H1 (cell line): Measurements from ENCODE around the gene ANKRD12. TPM values are rescaled to one million over a fixed set of nuclear protein-coding genes. Genes with fewer than 3 reads are reported as not detected.

ENCODE experiments used
- CTCF ChIA-PET: fragments of 300-600 bp; sonication (Branson Sonifier 250); formaldehyde crosslinking; loops from one replicate; lab custom pipeline; 2021; ENCODE audit not compliant: partially characterized antibody; lab: Charles Lee
- POLR2A ChIA-PET: fragments of 300-600 bp; sonication (Branson Sonifier 250); formaldehyde crosslinking; loops from one replicate; lab custom pipeline; 2021; ENCODE audit warnings: inconsistent platforms; ENCODE audit not compliant: partially characterized antibody; lab: Charles Lee
- DNase-seq, 2 experiments: peaks; one replicate each; pipeline versions ENCODE4 v3.0.0 to v3.0.0-alpha.2; 2010 to 2022; ENCODE audit warnings: low spot score in 2 of 2, low read depth in 1 of 2, mixed read lengths in 1 of 2
- FAIRE-seq: peaks from 2 replicates; lab custom pipeline; 2011; peaks lifted over from hg19 to GRCh38; lab: Jason Lieb, UNC
- H2AFZ ChIP-seq: 2 replicates; pipeline ENCODE4 v1.8.1; 2012; ENCODE audit warnings: low read length, inconsistent platforms
- H2AK5ac ChIP-seq: 2 replicates; pipeline ENCODE4 v1.6.1; 2013; ENCODE audit warnings: low read depth, low read length
- H2BK120ac ChIP-seq: replicated peaks from 2 replicates; pipeline ENCODE3; 2013; ENCODE audit warnings: low read depth, low read length, inconsistent platforms
- H2BK12ac ChIP-seq: 2 replicates; pipeline ENCODE4 v1.6.1; 2013; ENCODE audit warnings: low read depth, low read length
- H2BK15ac ChIP-seq: 2 replicates; pipeline ENCODE4 v1.6.1; 2013; ENCODE audit warnings: low read length
- H2BK20ac ChIP-seq: 2 replicates; pipeline ENCODE4 v1.6.1; 2013; ENCODE audit warnings: low read length
- H2BK5ac ChIP-seq: 2 replicates; pipeline ENCODE4 v1.6.1; 2013; ENCODE audit warnings: low read depth, low read length
- H3K14ac ChIP-seq: 2 replicates; pipeline ENCODE4 v1.6.1; 2013; ENCODE audit warnings: inconsistent platforms; ENCODE audit not compliant: insufficient read length
- H3K18ac ChIP-seq: 2 replicates; pipeline ENCODE4 v1.6.1; 2013; ENCODE audit warnings: low read length; ENCODE audit errors: extremely low read depth
- H3K23ac ChIP-seq: 2 replicates; pipeline ENCODE4 v1.6.1; 2013; ENCODE audit warnings: inconsistent platforms; ENCODE audit not compliant: insufficient read length
- H3K23me2 ChIP-seq: 2 replicates; pipeline ENCODE4 v1.6.1; 2013; ENCODE audit warnings: low read depth, low read length
- H3K27ac ChIP-seq: 2 replicates; pipeline ENCODE4 v1.6.1; 2011; ENCODE audit warnings: low read depth, low read length, inconsistent platforms
- H3K27me3 ChIP-seq, 4 experiments: replicated peaks in 1 of 4; 1 replicate in 1 of 4; 2 replicates in 3 of 4; pipeline versions ENCODE4 v1.6.1 to v1.8.1; 2011 to 2013; ENCODE audit warnings: low read length in 3 of 4, mild to moderate bottlenecking in 3 of 4, inconsistent platforms in 2 of 4, mixed read lengths in 2 of 4, moderate library complexity in 1 of 4; ENCODE audit not compliant: control insufficient read depth in 3 of 4, insufficient read depth in 3 of 4; ENCODE audit errors: extremely low read depth in 1 of 4
- H3K36me3 ChIP-seq, 4 experiments: 2 replicates each; pipeline versions ENCODE4 v1.6.1 to v1.8.1; 2011 to 2013; ENCODE audit warnings: mild to moderate bottlenecking in 4 of 4, low read length in 3 of 4, moderate library complexity in 2 of 4, control low read depth in 1 of 4, inconsistent platforms in 1 of 4; ENCODE audit not compliant: insufficient read depth in 4 of 4, control insufficient read depth in 2 of 4
- H3K4ac ChIP-seq: replicated peaks from 2 replicates; pipeline ENCODE3; 2013; ENCODE audit warnings: low read length, low read depth, mixed read lengths, inconsistent platforms; ENCODE audit not compliant: insufficient read length
- H3K4me1 ChIP-seq, 4 experiments: replicated peaks in 1 of 4; 1 replicate in 1 of 4; 2 replicates in 3 of 4; pipeline versions ENCODE4 v1.6.1 to v1.8.1; 2011 to 2013; ENCODE audit warnings: low read length in 3 of 4, inconsistent platforms in 2 of 4, mixed read lengths in 1 of 4; ENCODE audit not compliant: insufficient read depth in 4 of 4, control insufficient read depth in 3 of 4
- H3K4me2 ChIP-seq, 2 experiments: 2 replicates each; pipeline versions ENCODE4 v1.6.1 to v1.8.1; 2011 to 2013; ENCODE audit warnings: low read depth in 2 of 2, low read length in 2 of 2, control low read depth in 1 of 2, inconsistent platforms in 1 of 2, mild to moderate bottlenecking in 1 of 2; ENCODE audit not compliant: insufficient read depth in 1 of 2
- H3K4me3 ChIP-seq, 4 experiments: fragments of 200-600, 300-600 bp in 1 of 4; sonication (generic), shearing (Covaris generic), sonication (Bioruptor Twin) in 1 of 4; 2 replicates each; pipeline versions ENCODE4 v1.5.1 to v1.8.1; 2011 to 2016; ENCODE audit warnings: low read length in 4 of 4, low read depth in 3 of 4, control low read depth in 2 of 4, inconsistent platforms in 2 of 4, mild to moderate bottlenecking in 2 of 4, mixed read lengths in 1 of 4, moderate library complexity in 1 of 4; ENCODE audit not compliant: insufficient read depth in 2 of 4; ENCODE audit errors: extremely low read depth in 1 of 4
- H3K56ac ChIP-seq: replicated peaks from 2 replicates; pipeline ENCODE3; 2013; ENCODE audit warnings: low read depth, mild to moderate bottlenecking, mixed read lengths, low read length, inconsistent platforms; ENCODE audit not compliant: insufficient read length
- H3K79me1 ChIP-seq: 2 replicates; pipeline ENCODE4 v1.6.1; 2013; ENCODE audit warnings: low read depth, low read length, control low read depth
- H3K79me2 ChIP-seq, 2 experiments: 2 replicates each; pipeline versions ENCODE4 v1.6.1 to v1.8.1; 2012 to 2013; ENCODE audit warnings: low read length in 2 of 2, mild to moderate bottlenecking in 2 of 2, inconsistent platforms in 1 of 2; ENCODE audit not compliant: insufficient read depth in 2 of 2, control insufficient read depth in 1 of 2
- H3K9ac ChIP-seq, 4 experiments: replicated peaks in 1 of 4; 1 replicate in 1 of 4; 2 replicates in 3 of 4; pipeline versions ENCODE4 v1.6.1 to v1.8.1; 2011 to 2013; ENCODE audit warnings: low read depth in 3 of 4, low read length in 3 of 4, control low read depth in 2 of 4, mild to moderate bottlenecking in 2 of 4, moderate library complexity in 2 of 4, inconsistent platforms in 1 of 4; ENCODE audit errors: extremely low read depth in 1 of 4
- H3K9me3 ChIP-seq, 2 experiments: 2 replicates each; pipeline versions ENCODE4 v1.6.1 to v1.8.1; 2012 to 2013; ENCODE audit warnings: mild to moderate bottlenecking in 2 of 2, moderate library complexity in 2 of 2, control low read depth in 1 of 2, inconsistent platforms in 1 of 2, low read depth in 1 of 2, low read length in 1 of 2, mixed read lengths in 1 of 2; ENCODE audit not compliant: insufficient read depth in 2 of 2
- H4K20me1 ChIP-seq, 2 experiments: replicated peaks in 1 of 2; 2 replicates each; pipeline versions ENCODE3 to v1.8.1; 2011 to 2013; ENCODE audit warnings: inconsistent platforms in 2 of 2, low read length in 2 of 2, mild to moderate bottlenecking in 1 of 2; ENCODE audit not compliant: insufficient read depth in 2 of 2, control insufficient read depth in 1 of 2
- H4K5ac ChIP-seq: 2 replicates; pipeline ENCODE4 v1.6.1; 2013; ENCODE audit warnings: low read length, low read depth, mixed read lengths, inconsistent platforms; ENCODE audit not compliant: insufficient read length
- H4K8ac ChIP-seq: 2 replicates; pipeline ENCODE4 v1.8.0; 2013; ENCODE audit warnings: mild to moderate bottlenecking, moderate library complexity, low read length, inconsistent platforms; ENCODE audit not compliant: insufficient read depth; ENCODE audit errors: extremely low read depth
- H4K91ac ChIP-seq: replicated peaks from 2 replicates; pipeline ENCODE3; 2013; ENCODE audit warnings: low read length, mixed read lengths, inconsistent platforms; ENCODE audit not compliant: insufficient read length
- ASH2L ChIP-seq: fragments of 200-600, 300-600 bp; sonication (generic); IDR thresholded peaks from one replicate; pipeline ENCODE4 v1.7.1; 2017; ENCODE audit warnings: low read length
- BCL11A ChIP-seq, 2 experiments: IDR thresholded peaks; one replicate each; pipeline ENCODE4 v1.6.1; 2011; ENCODE audit warnings: low read depth in 2 of 2, low read length in 2 of 2, mild to moderate bottlenecking in 2 of 2
- EGR1 ChIP-seq: IDR thresholded peaks from 2 replicates; pipeline ENCODE4 v1.6.1; 2011; ENCODE audit warnings: low read depth, low read length, borderline replicate concordance
- EP300 ChIP-seq, 2 experiments: IDR thresholded peaks; 1 replicate in 1 of 2; 2 replicates in 1 of 2; pipeline ENCODE4 v1.6.1; 2011 to 2012; ENCODE audit warnings: low read depth in 2 of 2, low read length in 2 of 2, mild to moderate bottlenecking in 2 of 2, borderline replicate concordance in 1 of 2, inconsistent platforms in 1 of 2, moderate library complexity in 1 of 2
- SIN3A ChIP-seq, 2 experiments: IDR thresholded peaks in 1 of 2; conservative IDR thresholded peaks in 1 of 2; 2 replicates each; pipeline ENCODE4 v1.6.1; 2011 to 2012; ENCODE audit warnings: low read length in 2 of 2, improper control_type of control experiment in 1 of 2, low read depth in 1 of 2, mild to moderate bottlenecking in 1 of 2
- ZNF274 ChIP-seq: IDR thresholded peaks from 2 replicates; pipeline ENCODE4 v1.7.0; 2012; ENCODE audit warnings: low read length, borderline replicate concordance; ENCODE audit errors: extremely low read depth
- WGBS, 2 experiments: shearing (Covaris generic) in 1 of 2; methylation state at CpG; one replicate each; pipeline versions ENCODE4 v1.1.6 to v1.1.7; 2013 to 2015; ENCODE audit warnings: low lambda C conversion rate in 2 of 2, mixed read lengths in 2 of 2, inconsistent platforms in 1 of 2, low coverage in 1 of 2, missing lambda C conversion rate in 1 of 2; ENCODE audit not compliant: insufficient replicate concordance in 2 of 2, insufficient coverage in 1 of 2, insufficient read length in 1 of 2; ENCODE audit errors: extremely low coverage in 1 of 2, missing lambda C conversion rate in 1 of 2; 5-methylcytosine and 5-hydroxymethylcytosine counted together
- polyA plus RNA-seq, 7 experiments: library from polyadenylated mRNA; depleted of rRNA in 3 of 7; stranded (reverse) in 5 of 7; unstranded in 2 of 7; fragments of >200 nt in 5 of 7; fragments of 200-250 nt in 2 of 7; gene quantifications; 1 replicate in 5 of 7; 2 replicates in 1 of 7; 4 replicates in 1 of 7; pipeline versions ENCODE4 v1.2.1 to v1.2.3, GENCODE V29; 2011 to 2013; ENCODE audit warnings: missing spikeins in 2 of 7, mixed read lengths in 2 of 7
- total RNA-seq: library from RNA; stranded (reverse); fragmentation: NEBNext Ultra II Directional; extraction: Animal tissue kit (Norgen Biotek cat#: 25700); gene quantifications from 2 replicates; pipeline ENCODE4 v1.2.1, GENCODE V29; 2021

ANKRD12 gene
- total and polyA plus RNA-seq, 2 of the 8 experiments (the other 6 are each of a cell fraction or from before 2014, with no cell fraction given) = 2.6 to 37.9 TPM

DNA sequence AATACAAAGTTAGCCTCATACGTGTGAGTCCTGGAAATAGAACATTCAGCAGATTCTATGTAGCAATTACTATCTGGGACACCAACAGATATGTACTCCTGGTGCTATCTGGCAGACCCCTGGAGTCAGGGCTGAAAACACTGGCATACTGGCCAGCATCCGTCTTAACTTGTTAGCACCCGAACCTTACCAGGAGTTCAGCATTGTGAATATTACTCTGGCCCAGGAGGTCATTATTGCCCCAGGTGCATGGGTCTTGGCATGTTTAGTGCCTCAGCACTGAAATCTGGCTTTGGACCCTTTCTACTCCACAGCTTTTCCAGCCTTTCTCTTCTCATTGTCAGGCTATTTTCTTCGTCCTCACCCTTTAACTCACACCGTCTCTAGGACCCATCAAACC lies 46.0 kb upstream of the ANKRD12 start:
- TF ChIP-seq ZNF274 (no peak), SIN3A (conservative IDR thresholded peaks at IDR 0.05 in 1 of 2, IDR thresholded peaks at IDR 0.05 in 1 of 2; ENCODE audit: low read depth in 1 of 2, low read length in 2 of 2) (no peak), EGR1 (no peak), BCL11A (IDR thresholded peaks at IDR 0.05; ENCODE audit: low read depth in 2 of 2, low read length in 2 of 2) (no peak), ASH2L (no peak), EP300 (IDR thresholded peaks at IDR 0.05; ENCODE audit: borderline replicate concordance in 1 of 2, low read depth in 2 of 2, low read length in 2 of 2) (no peak)
- Histone ChIP-seq H3K4ac (no peak overlapping the region), H3K27ac (no peak overlapping the region), H3K9me3 (no peaks in the 10 kb centered on the region), H4K20me1 (no peaks in the 10 kb centered on the region), H2AFZ (no peak overlapping the region), H4K5ac (no peak overlapping the region), H3K23ac (no peak overlapping the region), H3K4me3 (no peak overlapping the region), H3K56ac (no peak overlapping the region), H3K79me1 (no peaks in the 10 kb centered on the region), H3K4me2 (no peak overlapping the region), H3K18ac (no peak overlapping the region), H3K36me3 (no peaks in the 10 kb centered on the region), H3K14ac (no peak overlapping the region), H3K27me3 (no peaks in the 10 kb centered on the region), H2BK15ac (no peak overlapping the region), H3K79me2 (no peaks in the 10 kb centered on the region), H3K4me1 (peaks cover 0 to 5% (median 2%) of the 10 kb centered on the region in 4 experiments; a peak in 3 of 7 replicates), H2BK12ac (no peak overlapping the region), H4K8ac (no peak overlapping the region), H3K9ac (no peak overlapping the region), H2BK120ac (no peak overlapping the region), H2BK20ac (no peak overlapping the region), H2BK5ac (no peak overlapping the region), H2AK5ac (no peak overlapping the region), H4K91ac (no peak overlapping the region), H3K23me2 (no peaks in the 10 kb centered on the region)
- 93% methylated on average over 5 of the region's 5 CpGs; no CpG with 5 or more reads in 1 of the 2 experiments for WGBS, 2 experiments
- no peak for FAIRE-seq
- no peak for DNase-seq
- ChIA-PET POLR2A (interaction anchor here (0.8 to 2.3 kb wide), 2 partner anchors 13 to 450 kb away, joined by 3 to 8 read pairs; no protein-coding TSS in a partner anchor), CTCF (interaction anchor here (1.0 kb wide), 1 partner anchor 17 kb away, joined by 6 read pairs; no protein-coding TSS in a partner anchor)
